GM19240 (cell line): ENCODE results near the gene ADAMTS10.
"Not testable (repeated sequence)": the region's sequence is repeated elsewhere in the genome, so short reads cannot be mapped to it uniquely, and the experiment has no call there.

Source experiments
- DNase-seq: peaks from one replicate; pipeline ENCODE4 v3.0.0; 2011; ENCODE audit warnings: low spot score; ENCODE audit not compliant: insufficient read length

The ADAMTS10 gene

GRCh38 chr19:8610041-8610935 lies at the start of gene ADAMTS10:
Gene ADAMTS10, minus strand, starts transcription at chr19:8610715. Its CDS starts 5,005 bp downstream, at chr19:8605710.
- DNase-seq = no peak

- no peak for DNase-seq
Observed at GRCh38 chr19:8659905-8660304, 49.4 kb upstream of the ADAMTS10 start.

DNA sequence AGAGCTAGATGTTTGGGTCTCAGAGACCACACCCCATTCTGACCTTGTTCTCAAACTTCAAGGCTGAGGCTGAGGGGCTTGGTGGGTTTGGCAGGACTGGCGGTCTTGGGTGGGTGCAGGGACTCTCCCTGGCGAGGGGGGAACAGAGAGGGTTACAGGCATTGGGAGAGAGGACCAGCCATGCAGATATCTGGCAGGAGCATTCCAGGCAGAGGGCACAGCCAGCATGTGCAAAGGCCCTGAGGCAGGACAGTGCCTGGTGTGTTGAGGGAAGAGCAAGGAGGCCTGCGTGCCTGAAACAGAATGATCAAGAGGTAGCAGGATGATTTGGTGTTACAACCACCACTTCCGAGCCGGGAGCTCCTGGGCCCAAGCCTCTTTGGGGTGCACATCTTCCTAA lies 47.4 kb upstream of the ADAMTS10 start:
- DNase-seq = no peak

DNA sequence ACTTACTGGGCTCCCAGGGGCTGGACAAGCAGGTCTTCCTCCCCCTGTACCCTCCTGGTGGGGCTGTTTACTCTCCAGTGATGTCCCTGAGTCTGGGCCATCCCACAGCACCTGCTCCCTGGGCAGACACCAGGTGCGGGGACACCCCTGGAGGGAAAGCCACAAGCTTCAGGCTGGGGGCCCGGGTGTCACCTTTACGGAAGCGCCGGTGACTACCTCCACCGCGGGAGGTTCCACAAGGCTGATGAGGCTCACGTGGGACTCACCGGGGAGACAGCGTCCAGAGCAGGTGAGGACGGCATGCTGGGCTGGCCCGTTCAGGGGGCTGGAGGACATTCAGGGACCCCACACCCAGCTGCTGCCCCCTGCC lies 44.8 kb upstream of the ADAMTS10 start:
- DNase-seq = no peak

DNA sequence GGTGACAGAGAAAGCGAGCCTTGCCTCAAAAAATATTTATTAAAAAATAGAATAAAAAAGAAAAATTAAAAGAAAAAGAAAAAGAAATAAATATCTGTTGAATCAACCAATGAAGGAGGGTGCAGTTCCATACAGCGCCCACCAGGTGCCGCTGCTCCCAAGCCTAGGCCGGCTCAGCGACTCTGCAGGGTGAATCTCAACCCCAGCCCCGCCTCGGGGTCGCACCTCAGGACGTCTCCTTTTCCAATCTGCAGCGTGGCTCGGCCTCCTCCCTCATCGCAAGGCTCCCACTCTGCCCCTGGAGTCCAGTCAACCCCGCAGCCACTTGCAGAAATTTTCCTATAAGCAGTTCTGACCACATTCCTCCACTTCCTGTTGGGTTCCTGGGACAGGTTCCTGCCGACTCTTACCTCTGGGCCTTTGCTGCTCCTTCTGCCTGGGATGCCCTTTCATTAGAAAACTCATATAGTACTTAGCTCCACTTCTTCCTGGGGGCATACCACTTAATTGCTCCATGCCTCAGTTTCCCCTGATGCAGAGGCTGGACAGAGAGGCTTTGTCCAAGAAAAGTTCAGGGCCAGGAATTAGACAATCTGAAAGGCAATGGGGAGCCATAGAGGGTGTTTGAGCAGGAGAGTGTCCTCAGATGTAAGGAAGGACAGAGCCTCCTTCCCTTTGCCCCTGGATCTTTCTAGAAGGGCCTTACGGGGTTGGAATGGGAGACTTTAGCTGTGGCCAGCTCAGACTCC lies 44.2 kb upstream of the ADAMTS10 start:
- peak; percentile 62 for DNase-seq

DNA sequence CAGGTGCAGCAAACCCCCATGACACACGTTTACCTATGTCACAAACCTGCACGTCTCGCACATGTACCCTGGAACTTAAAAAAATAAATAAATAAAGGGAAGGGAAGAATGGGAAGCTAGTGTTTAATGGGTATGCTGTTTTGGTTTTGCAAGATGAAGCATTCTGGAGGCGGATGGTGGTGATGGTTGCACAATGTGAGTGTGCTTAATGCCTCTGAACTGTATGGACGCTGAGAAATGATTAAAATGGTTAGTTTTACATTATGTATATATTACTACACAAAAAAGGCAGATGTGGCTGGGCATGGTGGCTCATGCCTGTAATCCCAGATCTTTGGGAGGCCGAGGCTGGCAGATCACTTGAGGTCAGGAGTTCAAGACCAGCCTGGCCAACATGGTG lies 37.7 kb upstream of the ADAMTS10 start:
- no peak for DNase-seq

DNA sequence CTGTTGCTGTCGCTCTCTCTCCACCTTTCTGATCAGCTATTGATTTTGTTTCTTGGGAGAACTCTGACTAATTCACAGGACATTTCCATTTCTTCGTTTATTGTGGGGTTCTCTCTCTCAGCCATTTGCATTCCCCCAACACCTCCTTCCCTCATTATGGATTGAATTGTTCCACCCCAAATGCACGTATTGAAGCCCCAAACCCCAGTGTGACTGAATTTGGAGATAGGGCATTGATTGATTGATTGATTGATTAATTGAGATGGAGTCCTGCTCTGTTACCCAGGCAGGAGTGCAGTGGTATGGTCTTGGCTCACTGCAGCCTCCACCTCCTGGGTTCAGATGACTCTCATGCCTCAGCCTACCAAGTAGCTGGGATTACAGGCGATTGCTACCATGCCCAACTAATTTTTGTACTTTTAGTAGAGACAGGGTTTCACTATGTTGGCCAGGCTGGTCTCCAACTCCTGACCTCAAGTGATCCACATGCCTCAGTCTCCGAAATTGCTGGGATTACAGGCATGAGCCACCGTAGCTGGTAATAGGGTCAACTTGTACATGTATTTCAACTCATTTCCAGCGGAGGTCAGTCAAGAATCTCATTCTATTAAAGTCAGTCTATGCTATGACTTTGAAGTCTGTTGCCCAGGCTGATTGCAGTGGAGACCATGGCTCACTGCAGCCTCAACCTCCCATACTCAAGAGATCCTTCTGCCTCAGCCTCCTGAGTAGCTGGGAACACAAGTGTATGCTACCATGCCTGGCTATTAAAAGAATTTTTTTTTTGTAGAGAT lies 33.5 kb upstream of the ADAMTS10 start:
- DNase-seq = no peak

DNA sequence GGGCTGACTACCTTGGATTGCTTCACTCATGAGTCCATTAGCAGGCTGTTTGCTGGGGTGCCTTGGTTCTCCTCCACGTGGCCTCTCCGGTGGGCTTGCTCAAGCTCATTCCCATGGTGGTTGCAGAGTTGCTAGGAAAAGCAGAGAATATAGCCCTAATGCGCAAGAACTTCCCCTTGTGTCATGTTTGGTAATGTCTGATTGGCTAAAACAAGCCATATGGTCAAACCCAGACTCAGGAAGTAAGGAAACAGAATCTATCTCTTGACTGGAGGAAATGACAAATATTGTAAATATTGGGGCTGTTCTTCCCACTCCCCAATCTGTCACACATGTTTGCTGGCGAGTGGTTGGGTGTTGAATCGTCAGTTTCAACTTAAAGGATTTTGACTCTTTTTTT lies 32.0 kb upstream of the ADAMTS10 start:
- no peak for DNase-seq

DNA sequence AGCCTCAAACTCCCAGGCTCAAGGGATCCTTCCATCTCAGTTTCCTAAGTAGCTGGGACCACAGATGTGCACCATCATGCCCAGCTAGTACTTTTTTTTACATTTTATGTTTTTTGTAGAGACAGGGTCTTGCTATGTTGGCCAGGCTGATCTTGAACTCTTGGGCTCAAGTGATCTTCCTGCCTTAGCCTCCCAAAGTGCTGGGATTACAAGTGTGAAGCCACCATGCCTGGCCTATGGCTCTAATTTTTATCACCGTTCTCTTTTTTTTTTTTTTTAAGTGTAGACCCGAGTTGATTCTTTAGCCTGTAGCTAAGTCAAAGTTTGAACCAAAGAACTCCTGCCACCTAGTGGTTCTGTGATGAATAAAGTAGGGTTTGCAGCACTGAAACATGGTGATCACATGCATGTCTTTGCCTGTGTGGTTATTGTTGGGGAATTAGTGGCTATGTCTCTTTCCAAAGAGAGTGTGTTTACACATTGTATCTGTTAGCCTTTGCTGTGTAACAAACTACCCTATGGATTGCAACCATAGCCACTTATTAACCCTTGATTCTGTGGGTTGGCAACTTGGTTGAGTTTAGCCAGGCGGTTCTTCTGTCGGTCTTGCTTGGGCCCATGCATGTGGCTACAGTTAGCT lies 31.5 kb upstream of the ADAMTS10 start:
- no peak for DNase-seq

DNA sequence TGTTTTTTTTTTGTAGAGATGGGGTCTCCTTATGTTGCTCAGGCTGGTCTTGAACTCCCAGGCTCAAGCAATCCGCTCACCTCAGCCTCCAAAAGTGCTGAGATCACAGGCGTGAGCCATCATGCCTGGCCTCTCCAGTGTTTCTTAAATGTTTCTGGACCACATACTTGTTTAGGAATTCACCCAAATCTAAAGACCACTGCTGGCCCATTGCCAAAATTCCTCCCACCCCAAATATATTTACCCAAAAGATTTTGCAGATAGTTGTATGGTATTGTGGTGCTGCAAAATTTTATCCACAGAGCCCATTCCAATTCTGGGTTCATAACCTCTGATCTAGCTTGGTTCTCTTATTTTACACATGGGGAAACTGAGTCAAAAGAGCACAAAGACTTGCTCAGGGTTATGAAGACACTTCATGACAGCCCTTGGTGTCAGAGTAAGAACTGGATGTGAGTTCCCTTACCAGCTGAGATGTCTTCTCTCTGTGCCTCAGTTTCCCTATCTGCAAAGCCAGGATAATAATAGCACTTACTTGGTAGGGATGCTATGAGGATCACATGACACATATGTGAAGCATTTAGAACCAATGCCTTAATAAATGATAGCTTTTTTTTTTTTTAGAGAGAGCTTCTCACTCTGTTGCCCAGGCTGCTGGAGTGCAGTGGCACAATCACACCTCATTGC lies 30.8 kb upstream of the ADAMTS10 start:
- DNase-seq = no peak

- no peak for DNase-seq
Observed at GRCh38 chr19:8640402-8641004, 30.0 kb upstream of the ADAMTS10 start.

GRCh38 chr19:8639821-8640401 lies 29.4 kb upstream of the ADAMTS10 start:
- DNase-seq = no peak

DNA sequence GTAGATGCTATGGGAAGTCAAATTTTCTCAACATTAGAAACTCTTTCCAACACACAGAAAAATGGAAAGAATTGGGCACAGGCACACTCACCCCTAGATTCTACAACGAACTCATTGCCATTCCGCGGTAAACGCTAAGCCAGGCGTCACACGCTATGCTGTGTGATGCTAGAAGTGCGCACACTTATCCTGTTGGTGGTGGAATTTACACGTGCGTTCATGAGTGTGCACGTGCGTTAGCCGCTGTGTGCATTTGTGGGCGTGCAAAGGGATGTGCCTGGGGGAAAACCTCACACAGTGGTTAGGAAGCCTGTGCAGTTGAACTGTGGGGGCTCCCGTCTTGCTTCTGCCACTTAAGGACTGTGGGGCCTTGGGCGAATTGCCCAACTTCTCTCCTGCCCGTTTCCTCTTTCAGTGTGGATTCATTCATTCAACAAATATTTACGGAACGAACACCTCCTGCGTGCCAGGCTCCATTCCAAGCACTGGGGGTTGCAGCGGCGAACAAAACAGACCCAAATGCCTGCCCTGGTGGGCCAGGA lies 27.6 kb upstream of the ADAMTS10 start:
- no peak for DNase-seq

- not testable (repeated sequence) for DNase-seq
Observed at GRCh38 chr19:8637070-8637469, 26.6 kb upstream of the ADAMTS10 start.

GRCh38 chr19:8635422-8635821 lies 24.9 kb upstream of the ADAMTS10 start:
- DNase-seq = no peak

DNA sequence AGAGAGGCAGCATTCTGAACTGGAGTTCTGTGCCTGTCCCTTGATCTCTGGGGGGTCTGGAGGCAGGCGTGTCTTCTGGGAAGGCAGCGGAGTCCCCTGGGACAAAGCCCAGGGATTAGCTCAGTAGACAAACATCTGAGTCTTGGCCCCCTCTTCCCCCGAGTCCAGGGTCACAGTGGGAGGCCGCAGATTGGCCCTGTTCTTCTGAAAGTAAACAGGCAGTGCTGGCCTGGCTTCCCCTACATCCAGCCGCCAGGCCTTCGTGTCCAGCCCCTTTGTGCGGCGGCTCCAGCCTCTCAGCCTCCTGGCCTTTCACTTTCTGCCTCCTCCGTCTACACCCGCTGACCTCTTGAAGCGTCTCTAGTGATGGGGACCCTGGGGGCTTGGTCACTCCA lies 20.9 kb upstream of the ADAMTS10 start:
- DNase-seq = no peak

- no peak for DNase-seq
Observed at GRCh38 chr19:8630796-8631424, 20.4 kb upstream of the ADAMTS10 start.

DNA sequence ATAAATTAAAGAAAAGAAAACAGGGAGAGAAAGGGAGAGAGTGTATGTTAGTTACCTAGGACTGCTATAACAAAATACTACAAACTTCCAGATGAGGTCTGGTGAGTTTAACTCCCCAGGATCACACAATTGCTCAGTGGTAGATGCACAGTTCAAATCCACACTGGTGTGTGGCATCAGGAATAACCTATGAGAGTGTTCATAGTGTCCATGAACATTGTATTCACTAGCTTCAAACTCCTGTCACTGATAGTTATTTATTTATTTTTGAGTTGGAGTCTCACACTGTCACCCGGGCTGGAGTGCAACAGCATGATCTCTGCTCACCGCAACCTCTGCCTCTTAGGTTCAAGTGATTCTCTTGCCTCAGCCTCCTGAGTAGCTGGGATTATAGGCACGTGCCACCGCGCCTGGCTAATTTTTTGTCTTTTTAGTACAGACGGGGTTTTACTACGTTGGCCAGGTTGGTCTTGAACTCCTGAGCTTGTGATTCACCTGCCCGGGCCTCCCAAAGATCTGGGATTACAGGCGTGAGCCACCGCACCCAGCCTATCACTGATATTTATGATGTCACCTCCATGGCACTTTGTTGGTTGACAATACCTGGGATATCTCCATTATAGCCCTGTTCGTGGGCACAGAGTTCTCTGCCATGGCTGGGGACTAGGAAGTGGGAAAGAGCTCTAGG lies 19.6 kb upstream of the ADAMTS10 start, which contains the start of gene NFILZ:
TSS of gene NFILZ (plus strand) at position 638 of the 688 bp plus-strand sequence. CDS start 46,133 bp downstream, outside the sequence.
- no peak for DNase-seq
